Mesenchymal stem cell (in vitro differentiated cells and primary cell): ENCODE data around the gene PCSK6.

Experiments
- DNase-seq: peaks from one replicate; pipeline ENCODE4 v3.0.0-alpha.2; 2013
- H2AFZ ChIP-seq: one replicate; pipeline ENCODE4 v1.6.1; 2013; ENCODE audit warnings: low read depth, mild to moderate bottlenecking, control low read depth, inconsistent platforms, low read length, moderate library complexity
- H2AK5ac ChIP-seq: 2 replicates; pipeline ENCODE4 v1.6.1; 2013; ENCODE audit warnings: low read length, moderate library complexity, mild to moderate bottlenecking, inconsistent platforms; ENCODE audit not compliant: severe bottlenecking
- H2BK120ac ChIP-seq: one replicate; pipeline ENCODE4 v1.6.1; 2013; ENCODE audit warnings: low read depth, mild to moderate bottlenecking, inconsistent platforms, low read length, moderate library complexity
- H2BK12ac ChIP-seq, 2 experiments: one replicate each; pipeline ENCODE4 v1.6.1; 2013; ENCODE audit warnings: inconsistent platforms in 2 of 2, low read length in 2 of 2, mild to moderate bottlenecking in 2 of 2, moderate library complexity in 2 of 2, control low read depth in 1 of 2
- H2BK15ac ChIP-seq: one replicate; pipeline ENCODE4 v1.6.1; 2013; ENCODE audit warnings: mild to moderate bottlenecking, low read depth, inconsistent platforms; ENCODE audit not compliant: poor library complexity, severe bottlenecking
- H2BK5ac ChIP-seq: 2 replicates; pipeline ENCODE4 v1.6.1; 2013; ENCODE audit warnings: low read depth, mild to moderate bottlenecking, low read length, control low read depth, inconsistent platforms; ENCODE audit not compliant: poor library complexity, severe bottlenecking
- H3K14ac ChIP-seq, 2 experiments: one replicate each; pipeline ENCODE4 v1.6.1; 2013; ENCODE audit warnings: inconsistent platforms in 2 of 2, low read length in 2 of 2, control low read depth in 1 of 2, mild to moderate bottlenecking in 1 of 2, moderate library complexity in 1 of 2
- H3K18ac ChIP-seq, 2 experiments: one replicate each; pipeline ENCODE4 v1.6.1; 2013; ENCODE audit warnings: inconsistent platforms in 2 of 2, low read length in 2 of 2, control low read depth in 1 of 2, low read depth in 1 of 2, mild to moderate bottlenecking in 1 of 2
- H3K23ac ChIP-seq, 2 experiments: one replicate each; pipeline ENCODE4 v1.6.1; 2013; ENCODE audit warnings: inconsistent platforms in 2 of 2, low read length in 2 of 2, mild to moderate bottlenecking in 2 of 2, moderate library complexity in 2 of 2, control low read depth in 1 of 2
- H3K27ac ChIP-seq: 2 replicates; pipeline ENCODE4 v1.5.1; 2013; ENCODE audit warnings: mild to moderate bottlenecking, moderate library complexity, low read length, control low read depth, inconsistent platforms; ENCODE audit not compliant: poor library complexity, severe bottlenecking
- H3K27me3 ChIP-seq, 2 experiments: 2 replicates each; pipeline versions ENCODE4 v1.6.1 to v1.7.0; 2013; ENCODE audit warnings: low read length in 2 of 2, mild to moderate bottlenecking in 2 of 2, moderate library complexity in 2 of 2, control low read depth in 1 of 2, inconsistent platforms in 1 of 2; ENCODE audit not compliant: control insufficient read depth in 1 of 2, insufficient read depth in 1 of 2
- H3K36me3 ChIP-seq, 2 experiments: 2 replicates each; pipeline versions ENCODE4 v1.6.1 to v1.7.0; 2013; ENCODE audit warnings: low read length in 2 of 2, control low read depth in 1 of 2, inconsistent platforms in 1 of 2, low read depth in 1 of 2, mild to moderate bottlenecking in 1 of 2; ENCODE audit not compliant: insufficient read depth in 2 of 2, control insufficient read depth in 1 of 2
- H3K4ac ChIP-seq, 2 experiments: one replicate each; pipeline ENCODE4 v1.6.1; 2013; ENCODE audit warnings: inconsistent platforms in 2 of 2, low read length in 2 of 2, mild to moderate bottlenecking in 2 of 2, moderate library complexity in 2 of 2, control low read depth in 1 of 2, low read depth in 1 of 2
- H3K4me1 ChIP-seq: 2 replicates; pipeline ENCODE4 v1.6.1; 2013; ENCODE audit warnings: low read depth, low read length, control low read depth; ENCODE audit not compliant: control insufficient read depth, insufficient read depth
- H3K4me2 ChIP-seq: 2 replicates; pipeline ENCODE4 v1.6.1; 2013; ENCODE audit warnings: low read length, mild to moderate bottlenecking, inconsistent platforms; ENCODE audit not compliant: poor library complexity, severe bottlenecking
- H3K4me3 ChIP-seq, 2 experiments: 2 replicates each; pipeline versions ENCODE4 v1.5.1 to v1.7.0; 2013; ENCODE audit warnings: low read length in 2 of 2, mild to moderate bottlenecking in 2 of 2, control low read depth in 1 of 2, low read depth in 1 of 2; ENCODE audit not compliant: insufficient read depth in 1 of 2
- H3K79me1 ChIP-seq: replicated peaks from 2 replicates; pipeline ENCODE4 v1.6.1; 2013; ENCODE audit warnings: mild to moderate bottlenecking, control low read depth, low read length, inconsistent platforms; ENCODE audit not compliant: poor library complexity, severe bottlenecking
- H3K9ac ChIP-seq: 2 replicates; pipeline ENCODE4 v1.7.0; 2013; ENCODE audit warnings: mild to moderate bottlenecking, low read length, moderate library complexity
- H3K9me3 ChIP-seq: 2 replicates; pipeline ENCODE4 v1.7.0; 2013; ENCODE audit warnings: mild to moderate bottlenecking, low read length; ENCODE audit not compliant: control insufficient read depth
- H4K8ac ChIP-seq: one replicate; pipeline ENCODE4 v1.6.1; 2013; ENCODE audit warnings: inconsistent platforms, mild to moderate bottlenecking, low read length, moderate library complexity
- H4K91ac ChIP-seq: one replicate; pipeline ENCODE4 v1.6.1; 2013; ENCODE audit warnings: mild to moderate bottlenecking, low read length, inconsistent platforms
- WGBS: methylation state at CpG from one replicate; pipeline ENCODE4 v1.1.7; 2013; ENCODE audit warnings: mixed read lengths; 5-methylcytosine and 5-hydroxymethylcytosine counted together

Gene PCSK6

DNA sequence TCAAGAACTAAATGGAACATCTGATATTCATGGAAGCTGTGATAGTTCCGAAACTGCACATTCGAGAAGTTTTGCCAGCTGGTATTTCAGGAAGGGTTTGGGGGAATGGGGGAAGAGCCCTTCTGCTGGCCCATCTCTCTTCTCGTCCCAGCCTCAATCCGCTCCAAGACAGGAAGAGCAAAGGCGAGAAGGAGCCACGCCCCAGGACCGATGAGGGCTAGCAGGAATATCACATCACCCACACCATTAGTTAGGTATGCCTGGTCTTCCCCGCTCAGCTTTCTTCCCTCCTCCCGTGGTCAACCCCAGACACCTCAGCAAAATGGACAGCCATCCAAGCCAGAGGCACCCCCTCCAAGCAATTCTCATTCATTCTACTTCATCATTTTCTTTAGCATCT lies 14.9 kb upstream of the PCSK6 start:
- H4K91ac ChIP-seq = no peak overlapping the region
- H3K9me3 ChIP-seq = no peaks in the 10 kb centered on the region
- H2BK15ac ChIP-seq = no peak overlapping the region
- H3K36me3 ChIP-seq = no peaks in the 10 kb centered on the region
- WGBS = 81% methylated on average over 9 of the region's 9 CpGs
- H4K8ac ChIP-seq = no peak overlapping the region
- H3K4me3 ChIP-seq = no peak overlapping the region
- H3K4me1 ChIP-seq = no peaks in the 10 kb centered on the region
- no peak overlapping the region for H3K23ac ChIP-seq
- H2AFZ ChIP-seq = no peak overlapping the region
- H3K18ac ChIP-seq = no peak overlapping the region
- no peak overlapping the region for H3K14ac ChIP-seq
- no peak overlapping the region for H3K9ac ChIP-seq
- peaks cover 10 to 38% of the 10 kb centered on the region in 2 experiments for H3K27me3 ChIP-seq
- H3K4me2 ChIP-seq = no peak overlapping the region
- H3K79me1 ChIP-seq = no peaks in the 10 kb centered on the region
- no peak overlapping the region for H3K4ac ChIP-seq
- no peak overlapping the region for H2BK12ac ChIP-seq
- H2AK5ac ChIP-seq = no peak overlapping the region
- DNase-seq = no peak
- no peak overlapping the region for H2BK120ac ChIP-seq
- H2BK5ac ChIP-seq = no peak overlapping the region
- H3K27ac ChIP-seq = no peak overlapping the region

DNA sequence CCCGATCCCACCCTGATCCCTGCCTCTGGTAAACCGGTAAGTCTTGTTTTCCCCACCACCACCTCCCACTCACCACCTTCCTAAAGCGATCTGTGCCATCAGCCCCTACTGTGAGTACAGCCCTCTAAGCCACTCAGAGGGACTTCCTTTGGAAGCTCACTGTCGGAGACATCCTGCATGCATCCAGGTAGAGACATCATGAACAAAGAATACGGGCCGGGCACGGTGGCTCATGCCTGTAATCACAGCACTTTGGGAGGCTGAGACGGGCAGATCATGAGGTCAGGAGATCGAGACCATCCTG lies 13.7 kb upstream of the PCSK6 start:
- no peak overlapping the region for H2AK5ac ChIP-seq
- H3K9ac ChIP-seq = no peak overlapping the region
- no peak overlapping the region for H3K27ac ChIP-seq
- no peak overlapping the region for H4K91ac ChIP-seq
- 93% methylated on average over 7 of the region's 9 CpGs for WGBS
- peaks cover 10 to 38% of the 10 kb centered on the region in 2 experiments for H3K27me3 ChIP-seq
- no peak overlapping the region for H2AFZ ChIP-seq
- no peaks in the 10 kb centered on the region for H3K79me1 ChIP-seq
- no peaks in the 10 kb centered on the region for H3K36me3 ChIP-seq
- no peak overlapping the region for H2BK15ac ChIP-seq
- DNase-seq = no peak
- no peak overlapping the region for H3K14ac ChIP-seq
- H3K4me2 ChIP-seq = no peak overlapping the region
- H3K4me3 ChIP-seq = no peak overlapping the region
- no peak overlapping the region for H2BK5ac ChIP-seq
- no peak overlapping the region for H2BK12ac ChIP-seq
- H3K23ac ChIP-seq = no peak overlapping the region
- H3K4me1 ChIP-seq = no peaks in the 10 kb centered on the region
- H2BK120ac ChIP-seq = no peak overlapping the region
- no peak overlapping the region for H4K8ac ChIP-seq
- H3K4ac ChIP-seq = no peak overlapping the region
- no peaks in the 10 kb centered on the region for H3K9me3 ChIP-seq
- no peak overlapping the region for H3K18ac ChIP-seq

DNA sequence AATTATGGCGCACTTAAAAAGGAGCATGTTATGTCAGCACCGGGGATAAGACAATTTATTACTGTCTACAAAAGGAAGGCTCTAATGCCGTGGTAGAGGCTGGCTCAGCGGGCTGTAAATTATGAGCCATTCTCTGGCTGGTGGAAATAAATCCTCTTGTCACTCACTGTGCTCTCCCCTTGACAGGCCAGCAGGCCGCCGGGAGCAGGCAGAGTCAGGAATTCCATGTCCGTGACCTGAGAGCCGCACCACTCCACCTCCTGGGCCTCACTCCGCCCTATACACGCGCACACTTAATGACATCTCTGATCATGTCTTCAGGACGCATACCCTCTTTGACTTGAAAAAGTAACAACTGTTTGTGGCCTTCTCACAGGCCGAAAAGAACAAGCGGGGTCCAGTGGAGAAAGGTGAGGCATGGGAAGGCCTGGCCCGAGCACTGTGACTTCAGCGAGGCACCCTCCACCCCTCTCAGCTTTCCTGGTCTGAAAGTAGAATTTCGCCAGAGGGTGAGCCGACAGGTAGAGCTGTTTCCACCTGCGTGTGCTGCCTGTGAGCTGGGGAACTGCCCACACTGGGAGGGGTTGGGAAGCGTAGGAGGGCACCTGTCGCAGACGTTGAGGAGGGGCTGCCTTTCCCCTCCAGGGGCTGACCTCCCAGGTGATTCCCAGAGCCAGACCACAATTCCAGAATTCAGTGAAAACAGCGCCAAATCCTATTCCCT lies 13.2 kb upstream of the PCSK6 start:
- H3K23ac ChIP-seq = no peak overlapping the region
- H3K4me2 ChIP-seq = no peak overlapping the region
- H3K27me3 ChIP-seq = peaks cover 15 to 38% of the 10 kb centered on the region in 2 experiments
- H3K4me1 ChIP-seq = no peaks in the 10 kb centered on the region
- H3K14ac ChIP-seq = no peak overlapping the region
- peak overlapping the region; percentile 56 for H2BK15ac ChIP-seq
- H3K9me3 ChIP-seq = no peaks in the 10 kb centered on the region
- H2BK120ac ChIP-seq = no peak overlapping the region
- H2AFZ ChIP-seq = no peak overlapping the region
- H3K18ac ChIP-seq = no peak overlapping the region
- H3K4me3 ChIP-seq = no peak overlapping the region
- no peak overlapping the region for H3K9ac ChIP-seq
- H3K4ac ChIP-seq = no peak overlapping the region
- no peak overlapping the region for H2AK5ac ChIP-seq
- no peak overlapping the region for H4K91ac ChIP-seq
- WGBS = 85% methylated on average over 23 of the region's 23 CpGs
- no peak overlapping the region for H4K8ac ChIP-seq
- no peak for DNase-seq
- H2BK12ac ChIP-seq = no peak overlapping the region
- no peaks in the 10 kb centered on the region for H3K79me1 ChIP-seq
- no peaks in the 10 kb centered on the region for H3K36me3 ChIP-seq
- H2BK5ac ChIP-seq = no peak overlapping the region
- no peak overlapping the region for H3K27ac ChIP-seq

DNA sequence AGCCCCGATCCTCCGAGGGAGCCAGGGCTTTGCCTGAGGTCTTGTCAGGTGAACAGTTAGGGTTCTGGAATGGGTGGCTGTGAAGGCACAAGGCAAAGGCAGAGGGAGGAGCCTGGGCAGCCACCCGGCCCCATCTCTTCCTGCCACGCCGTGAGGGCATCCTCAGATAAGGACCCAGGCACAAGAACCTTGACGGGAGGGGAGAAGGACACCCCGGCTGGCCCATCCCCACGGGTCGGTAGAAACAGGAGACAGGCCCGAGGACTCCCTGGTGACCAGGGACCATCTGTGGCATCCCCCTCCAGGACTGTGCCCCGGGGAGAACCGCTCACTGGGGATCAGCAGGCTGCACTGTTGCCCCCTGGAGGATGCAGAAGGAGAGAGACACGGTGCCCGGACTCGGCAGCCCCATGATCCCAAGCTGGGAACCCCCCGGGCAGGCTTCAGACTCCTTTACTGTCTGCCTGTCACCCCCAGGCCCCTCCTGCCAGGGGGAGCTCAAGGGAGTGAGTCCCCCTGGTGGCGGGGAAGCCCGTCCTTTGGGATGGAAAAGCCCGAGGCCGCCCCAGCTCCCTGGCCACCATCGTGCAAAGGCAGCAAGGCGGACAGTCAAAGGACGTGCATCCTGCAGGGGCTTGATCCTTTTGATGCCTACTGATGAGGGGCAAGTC lies 12.3 kb upstream of the PCSK6 start:
- Histone ChIP-seq H3K27ac (no peak overlapping the region), H3K27me3 (peaks cover 16 to 44% of the 10 kb centered on the region in 2 experiments), H3K14ac (no peak overlapping the region), H4K91ac (no peak overlapping the region), H2BK120ac (no peak overlapping the region), H2AFZ (no peak overlapping the region), H3K9ac (no peak overlapping the region), H3K4me2 (no peak overlapping the region), H3K18ac (peak overlapping the region in 1 of 2 experiments; percentile 19), H3K36me3 (no peaks in the 10 kb centered on the region), H4K8ac (peak overlapping the region; percentile 13), H2BK5ac (no peak overlapping the region), H3K4me1 (no peaks in the 10 kb centered on the region), H3K23ac (no peak overlapping the region), H2BK12ac (peak overlapping the region in 1 of 2 experiments; percentile 18), H3K9me3 (no peaks in the 10 kb centered on the region), H2AK5ac (no peak overlapping the region), H3K79me1 (no peaks in the 10 kb centered on the region), H3K4ac (no peak overlapping the region), H3K4me3 (no peak overlapping the region), H2BK15ac (peak overlapping the region; percentile 16)
- DNase-seq = no peak
- 65% methylated on average over 23 of the region's 23 CpGs for WGBS
